HG03439 (cell line): ENCODE measurements around the gene CTF1.

Experiments used
- ATAC-seq: cut with Tn5 transposase; IDR thresholded peaks from one replicate; pipeline ENCODE4 v1.9.1; 2021; ENCODE audit warnings: mild to moderate bottlenecking, moderate library complexity; ENCODE audit not compliant: unreplicated experiment

Gene CTF1

GRCh38 chr16:30904114-30904780 lies 7.8 kb downstream of the CTF1 start:
- ATAC-seq = no peak

DNA sequence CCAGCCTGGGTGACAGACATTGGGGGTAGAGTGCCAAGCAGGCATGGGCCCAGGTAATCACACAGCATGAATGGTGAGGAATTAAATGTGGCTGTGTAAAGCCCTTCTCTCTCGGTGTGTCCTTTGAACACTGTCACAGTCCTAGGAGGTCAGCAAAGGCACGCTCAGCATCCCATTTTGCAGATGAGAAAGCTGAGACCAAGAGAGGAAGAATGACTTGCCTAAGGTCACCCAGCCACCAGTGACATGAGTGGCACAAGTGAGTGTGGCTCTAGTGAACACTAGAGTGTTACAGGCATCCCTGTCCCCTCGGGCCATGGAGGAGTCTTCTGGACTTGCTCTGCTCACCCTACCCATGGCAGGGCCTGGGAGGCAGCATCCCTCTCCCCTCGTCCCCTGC lies 10.7 kb downstream of the CTF1 start:
- no peak for ATAC-seq

GRCh38 chr16:30910427-30911029 lies 14.1 kb downstream of the CTF1 start:
- no peak for ATAC-seq

- no peak for ATAC-seq
Observed at GRCh38 chr16:30912794-30913412, 16.5 kb downstream of the CTF1 start.

DNA sequence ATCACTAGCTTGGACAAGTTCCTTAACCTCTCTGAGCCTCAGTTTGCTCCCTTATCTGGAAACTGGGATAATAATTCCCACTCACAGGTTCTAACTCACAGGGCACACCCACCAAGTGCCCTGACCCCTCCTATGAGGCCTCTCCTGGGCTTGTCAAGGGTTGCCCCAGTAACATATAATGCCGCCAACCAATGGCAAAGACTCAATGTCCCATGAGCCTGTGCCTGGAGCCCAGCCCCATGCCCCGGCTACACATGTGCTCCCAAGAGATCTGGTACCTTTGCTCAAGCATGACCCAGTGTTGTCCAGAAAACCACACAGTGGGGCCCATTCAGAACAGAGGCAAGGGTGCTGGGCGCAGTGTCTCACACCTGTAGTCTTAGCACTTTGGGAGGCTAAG lies 18.4 kb downstream of the CTF1 start:
- ATAC-seq = no peak

DNA sequence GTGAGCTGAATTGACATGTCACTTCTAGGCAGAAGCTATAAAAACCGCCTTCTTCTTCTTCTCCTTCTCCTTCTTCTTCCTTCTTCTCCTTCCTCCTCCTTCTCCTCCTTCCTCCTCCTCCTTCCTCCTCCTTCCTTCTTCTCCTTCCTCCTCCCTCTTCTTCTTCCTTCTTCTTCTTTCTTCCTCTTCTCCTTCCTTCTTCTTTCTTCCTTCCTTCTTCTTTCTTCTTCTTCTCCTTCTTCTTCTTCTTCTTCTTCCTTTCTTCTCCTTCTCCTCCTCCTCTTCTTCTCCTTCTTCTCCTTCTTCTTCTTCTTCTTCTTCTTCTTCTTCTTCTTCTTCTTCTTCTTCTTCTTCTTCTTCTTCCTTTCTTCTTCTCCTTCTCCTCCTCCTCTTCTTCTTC lies 22.2 kb downstream of the CTF1 start:
- no peak for ATAC-seq

- no peak for ATAC-seq
Observed at GRCh38 chr16:30920891-30921290, 24.5 kb downstream of the CTF1 start.

DNA sequence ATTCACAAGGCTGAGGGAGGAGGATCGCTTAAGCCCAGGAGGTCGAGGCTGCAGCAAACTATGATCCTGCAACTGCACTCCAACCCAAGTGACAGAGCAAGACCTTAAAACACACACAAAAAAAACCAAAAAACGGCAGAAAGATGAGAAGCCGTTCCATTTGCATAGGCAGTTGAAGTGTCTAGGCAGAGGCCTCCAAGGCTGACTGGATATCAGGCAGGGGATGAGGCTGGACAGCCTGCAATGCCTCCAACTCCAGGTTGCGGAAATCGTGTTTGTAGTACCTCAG lies 25.0 kb downstream of the CTF1 start:
- no peak for ATAC-seq

DNA sequence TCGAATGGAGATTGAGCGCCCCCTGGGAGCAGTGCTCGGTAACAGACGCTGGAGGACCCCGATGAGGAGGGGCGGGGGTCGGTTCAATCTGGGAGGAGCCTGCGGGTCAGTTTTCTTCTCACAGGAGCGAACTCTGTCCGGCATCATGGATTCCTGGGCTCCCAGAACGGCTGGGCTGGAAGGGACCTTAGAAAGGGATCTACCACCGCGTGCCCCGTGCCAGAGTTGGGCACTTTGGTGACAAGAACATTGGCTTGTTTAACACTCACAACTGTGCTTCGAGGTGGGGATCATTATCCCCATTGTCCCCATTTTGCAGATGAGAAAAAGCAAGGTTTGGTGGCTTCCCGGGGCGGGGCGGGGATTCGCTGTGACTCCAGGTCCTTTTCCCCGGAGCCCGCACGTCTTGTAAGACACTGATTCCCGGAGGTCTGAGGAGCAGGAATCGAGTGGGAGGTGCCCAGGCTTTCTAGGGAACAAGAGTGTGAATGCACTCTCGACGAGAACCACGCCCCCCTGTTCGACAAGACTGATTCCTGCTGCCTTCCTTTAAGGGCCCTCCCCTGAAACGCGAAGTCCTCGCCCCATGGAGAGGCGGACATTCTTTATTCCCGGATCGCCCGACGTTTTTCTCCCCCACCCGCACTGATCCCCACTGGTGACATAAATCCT lies 25.5 kb downstream of the CTF1 start:
- ATAC-seq = peak; percentile 1

DNA sequence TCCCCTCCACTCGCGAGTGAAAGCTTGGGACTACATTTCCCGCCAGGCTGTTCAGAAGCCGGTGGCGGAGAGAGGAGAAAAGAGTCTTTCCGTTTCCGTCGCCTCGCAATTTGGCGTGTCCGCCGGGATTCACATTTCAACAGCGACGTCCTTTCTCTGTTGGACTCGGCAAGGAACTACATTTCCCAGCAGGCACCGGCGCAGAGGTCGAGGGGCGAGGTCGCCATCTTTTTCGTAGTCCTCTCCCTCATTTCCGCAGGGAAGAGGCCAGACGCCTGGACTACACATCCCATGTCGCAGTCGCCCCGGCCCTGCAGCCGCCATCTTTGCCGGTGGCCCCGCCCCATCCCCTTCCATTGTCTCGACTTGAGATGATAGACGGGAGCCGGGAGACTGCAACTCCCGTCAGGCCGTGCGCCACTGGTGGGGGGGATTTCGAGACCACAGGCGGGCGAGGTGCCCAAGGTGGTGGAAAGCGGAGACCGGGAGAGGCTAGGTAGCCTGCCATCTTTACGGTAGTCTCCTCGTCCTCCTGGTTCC lies 26.1 kb downstream of the CTF1 start:
- peak; percentile 83 for ATAC-seq

DNA sequence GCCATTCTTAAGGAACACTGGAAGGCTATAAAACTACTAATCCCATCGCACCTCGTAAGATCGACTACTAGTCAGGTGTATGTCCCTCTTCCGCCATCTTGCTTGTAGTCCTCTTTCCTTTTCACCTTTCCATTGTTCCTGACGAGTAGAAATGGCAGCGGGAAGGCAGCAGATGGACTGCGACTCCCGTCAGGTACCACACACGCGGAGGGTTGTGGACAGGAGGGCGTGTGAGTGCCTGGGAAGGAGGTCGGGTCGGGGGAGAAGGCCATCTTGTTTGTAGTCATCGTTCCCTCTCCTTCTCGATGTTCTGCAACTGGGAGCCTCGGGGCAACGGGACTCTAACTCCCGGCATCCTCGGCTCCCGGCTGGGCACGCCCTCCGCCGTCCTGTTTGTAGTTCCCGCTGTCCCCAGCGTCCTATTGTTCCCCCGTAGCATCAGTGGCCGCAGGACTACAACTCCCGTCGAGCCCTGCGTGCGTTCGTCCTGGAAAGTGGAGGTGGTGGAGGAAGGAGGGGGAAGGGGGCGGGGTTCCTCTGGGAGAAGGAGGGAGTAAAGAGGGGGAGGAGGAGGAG lies 26.6 kb downstream of the CTF1 start:
- ATAC-seq = peak; percentile 56

GRCh38 chr16:30923554-30924075 lies 27.2 kb downstream of the CTF1 start, which contains the start of gene FBXL19:
Gene FBXL19 (plus strand): TSS chr16:30923572. CDS start chr16:30925755, 2,183 bp downstream.
- ATAC-seq = no peak

DNA sequence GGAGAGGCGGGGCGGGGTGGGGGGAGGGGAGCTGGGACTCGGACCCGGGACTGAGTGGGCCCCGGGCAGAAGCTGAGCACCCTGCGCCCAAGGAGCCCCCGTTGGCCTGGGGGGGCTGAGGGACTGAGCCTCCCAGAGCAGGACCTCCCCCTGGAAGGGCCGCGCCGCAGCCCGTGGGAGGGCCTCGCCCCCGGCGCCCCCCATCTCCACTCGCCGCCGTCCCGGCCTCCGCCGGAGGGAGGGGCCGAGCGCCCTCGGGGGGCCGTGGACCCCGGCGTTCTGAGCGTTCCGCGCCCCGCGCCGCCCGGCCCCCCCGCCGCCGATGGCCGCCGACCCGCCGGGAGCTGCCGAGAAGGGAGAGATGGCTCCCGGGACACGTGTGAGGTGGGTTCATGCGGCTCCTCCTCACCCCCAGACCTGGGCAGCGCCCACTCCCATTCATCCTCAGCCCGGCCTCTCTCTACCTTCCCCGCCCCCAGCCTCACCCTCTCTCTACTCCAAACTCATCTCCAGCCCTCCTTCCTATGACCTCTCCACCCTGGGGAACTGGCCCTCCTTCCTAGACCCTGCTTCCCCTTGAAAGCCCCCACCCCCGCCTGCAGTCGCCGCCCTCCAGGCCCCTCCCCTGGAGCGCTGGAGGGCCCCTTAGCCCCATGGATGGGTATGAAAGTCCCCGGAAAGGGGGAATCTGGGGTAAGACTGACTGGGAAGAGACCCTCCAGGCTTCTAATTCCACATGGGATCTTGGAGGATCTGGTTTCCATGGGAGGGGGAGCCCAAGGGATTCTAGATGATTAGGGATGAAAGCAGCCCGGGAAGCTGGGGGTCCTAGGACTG lies 27.9 kb downstream of the CTF1 start:
- ATAC-seq = no peak

DNA sequence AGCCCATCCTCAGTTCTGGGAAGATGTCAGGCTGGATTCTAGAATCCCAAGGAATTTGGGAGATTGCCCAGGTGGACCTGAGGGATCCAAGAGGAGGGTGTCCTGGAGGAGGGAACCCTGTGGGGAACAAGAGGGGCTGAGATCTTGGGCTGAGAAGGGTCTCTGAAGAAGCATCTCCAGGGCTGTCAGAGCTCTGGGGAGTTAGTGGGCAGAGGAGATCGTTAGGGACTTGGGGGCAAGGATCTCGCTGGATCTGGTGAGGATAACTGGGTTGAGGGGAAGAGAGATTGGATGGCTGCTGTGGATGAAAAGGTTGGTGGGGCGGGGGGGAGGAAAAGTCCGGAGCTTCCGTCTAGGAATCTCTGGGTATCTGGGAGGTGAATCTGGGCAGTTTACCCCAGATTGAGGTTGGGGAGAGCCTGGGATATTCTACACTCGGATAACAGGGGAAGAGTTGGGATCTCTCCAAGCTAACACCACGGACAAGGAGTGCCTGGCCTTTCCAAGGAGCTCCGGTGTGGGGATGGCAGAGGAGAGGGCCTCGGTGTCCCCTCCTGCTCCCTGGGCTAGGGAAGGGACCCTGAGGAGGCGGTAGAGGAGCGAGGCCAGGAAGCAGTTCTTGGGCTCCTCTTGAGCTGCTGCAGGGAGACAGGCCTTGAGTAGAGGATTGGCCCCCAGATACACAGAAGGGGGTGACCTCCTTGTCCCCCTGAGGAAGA lies 28.7 kb downstream of the CTF1 start:
- no peak for ATAC-seq

GRCh38 chr16:30925632-30925987 lies 29.2 kb downstream of the CTF1 start:
- no peak for ATAC-seq

- ATAC-seq = no peak
Observed at GRCh38 chr16:30925995-30926811, 29.8 kb downstream of the CTF1 start.

DNA sequence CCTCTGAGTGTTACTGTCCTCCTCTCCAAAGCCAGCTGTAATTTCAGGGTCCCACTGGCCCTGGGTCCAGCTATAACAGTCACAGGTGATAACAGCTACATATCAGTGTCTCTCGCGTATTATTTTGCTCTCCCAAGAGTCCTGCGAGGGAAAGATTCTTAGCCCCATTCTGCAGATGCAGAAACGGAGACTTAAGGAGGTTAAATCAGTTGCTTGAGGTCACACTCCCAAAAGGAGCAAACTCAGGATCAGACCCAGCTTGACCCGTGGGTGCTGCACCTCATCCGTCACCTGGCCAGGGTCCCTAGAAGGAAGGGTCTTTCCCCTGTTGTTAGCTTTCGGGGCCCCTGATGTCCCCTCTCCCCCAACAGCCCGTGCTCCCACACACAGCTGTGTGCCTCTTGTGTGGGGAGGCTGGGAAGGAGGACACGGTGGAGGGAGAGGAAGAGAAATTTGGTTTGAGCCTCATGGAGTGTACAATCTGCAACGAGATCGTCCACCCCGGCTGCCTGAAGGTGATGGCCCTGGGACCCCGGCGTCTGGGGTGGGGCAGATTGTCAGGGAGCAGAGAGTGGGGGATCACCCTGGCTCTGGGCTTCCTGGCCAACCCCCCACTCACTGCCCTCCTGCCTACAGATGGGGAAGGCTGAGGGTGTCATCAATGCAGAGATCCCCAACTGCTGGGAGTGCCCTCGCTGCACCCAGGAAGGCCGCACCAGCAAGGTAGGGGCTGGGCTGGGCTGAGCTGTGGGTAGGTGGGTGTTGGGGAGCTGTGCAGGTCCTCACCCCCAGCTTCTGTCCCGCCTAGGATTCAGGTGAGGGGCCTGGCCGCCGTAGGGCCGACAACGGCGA lies 30.7 kb downstream of the CTF1 start:
- ATAC-seq = no peak

DNA sequence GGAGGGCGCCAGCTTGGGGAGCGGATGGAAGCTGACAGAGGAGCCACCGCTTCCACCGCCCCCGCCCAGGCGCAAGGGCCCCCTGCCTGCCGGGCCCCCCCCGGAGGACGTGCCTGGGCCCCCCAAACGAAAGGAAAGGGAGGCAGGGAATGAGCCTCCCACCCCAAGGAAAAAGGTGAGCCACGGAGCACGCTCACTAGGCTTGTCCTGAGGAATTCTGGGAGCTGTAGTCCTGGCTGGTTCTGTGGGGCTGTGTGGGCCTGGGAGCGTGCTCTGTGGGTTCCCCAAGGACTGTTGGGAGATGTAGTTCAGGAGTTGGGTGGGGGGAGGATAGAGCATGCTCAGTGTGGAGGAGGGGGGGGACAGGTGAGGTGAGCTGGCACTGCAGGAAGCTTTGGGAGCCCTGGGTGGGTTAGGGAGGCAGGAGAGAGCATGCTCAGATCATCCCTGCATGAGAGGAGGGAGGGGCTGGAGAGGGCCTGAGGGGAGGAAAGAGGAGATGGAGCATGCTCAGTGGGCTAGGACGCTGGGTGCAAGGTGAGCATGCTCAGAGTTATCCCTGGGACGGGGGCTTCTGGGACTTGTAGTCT lies 31.5 kb downstream of the CTF1 start:
- ATAC-seq = no peak
